Activated effector memory CD4-positive, alpha-beta T cell treated with Interleukin-2 at 50 U/mL for 16 hours (primary cell): ENCODE measurements around the gene GHSR.

Source experiments
- DNase-seq: peaks from one replicate; pipeline ENCODE4 v3.0.0-alpha.2; 2020

Gene GHSR

DNA sequence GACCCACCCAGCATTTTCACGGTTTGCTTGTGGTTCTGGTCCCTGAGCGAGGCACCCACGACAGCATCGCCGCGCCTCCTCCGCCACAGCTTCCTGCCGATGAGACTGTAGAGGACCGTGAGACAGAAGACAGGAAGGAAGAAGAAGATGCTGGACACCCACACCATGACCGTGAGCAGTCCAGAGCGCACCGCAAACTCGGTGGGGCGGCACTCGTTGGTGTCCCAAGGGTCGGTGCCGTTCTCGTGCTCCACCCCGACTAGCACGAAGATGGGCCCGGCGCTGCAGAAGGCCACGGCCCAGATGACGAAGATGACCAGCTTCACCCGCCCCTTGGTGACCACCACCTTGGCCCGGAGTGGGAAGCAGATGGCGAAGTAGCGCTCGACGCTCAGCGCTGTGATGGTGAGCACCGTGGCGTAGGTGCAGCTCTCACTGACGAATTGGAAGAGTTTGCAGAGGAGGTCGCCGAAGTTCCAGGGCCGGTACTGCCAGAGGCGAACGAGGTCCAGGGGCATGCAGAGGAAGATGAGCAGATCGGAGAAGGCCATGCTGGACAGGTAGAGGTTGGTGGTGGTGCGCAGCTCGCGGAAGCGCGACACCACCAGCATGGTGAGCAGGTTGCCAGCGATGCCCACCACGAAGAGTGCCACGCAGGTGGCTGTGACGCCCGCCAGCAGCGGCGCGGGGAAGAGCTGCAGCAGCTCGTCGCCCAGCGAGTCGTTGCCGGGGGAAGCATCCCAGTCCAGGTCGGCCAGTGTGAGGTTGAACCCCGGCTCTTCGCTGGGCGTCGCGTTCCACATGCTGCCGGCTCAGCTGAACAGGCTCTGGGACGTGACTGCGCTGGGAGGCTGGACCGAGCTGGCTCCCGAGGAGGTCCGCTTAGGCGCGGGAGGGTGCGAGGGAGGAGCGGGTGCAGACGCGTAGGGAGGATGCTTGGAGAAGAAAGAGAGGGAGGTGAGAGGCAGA lies at the start of gene GHSR:
Gene GHSR, minus strand, starts transcription at position 846 of the 969 bp plus-strand sequence. Its CDS starts 43 bp downstream, at position 803.
- DNase-seq = no peak

DNA sequence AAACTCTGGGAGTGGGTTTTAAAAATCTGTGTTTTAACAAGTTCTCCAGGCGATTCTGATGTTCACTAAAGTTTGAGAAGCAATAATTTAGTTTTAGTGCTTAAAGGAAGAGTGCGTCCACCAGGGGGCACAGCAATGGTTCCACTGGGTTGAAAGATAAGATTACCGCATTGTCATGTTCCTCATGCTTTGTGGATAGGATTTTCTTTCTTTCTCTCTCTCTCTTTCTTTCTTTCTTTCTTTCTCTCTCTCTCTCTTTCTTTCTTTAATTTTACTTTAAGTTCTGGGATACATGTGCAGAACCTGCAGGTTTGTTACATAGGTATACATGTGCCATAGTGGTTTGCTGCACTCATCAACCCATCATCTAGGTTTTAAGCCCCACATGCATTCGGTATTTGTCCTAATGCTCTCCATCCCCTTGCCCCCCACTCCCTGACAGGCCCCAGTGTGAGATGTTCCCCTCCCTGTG lies 42.0 kb upstream of the GHSR start:
- peak; percentile 59 for DNase-seq

DNA sequence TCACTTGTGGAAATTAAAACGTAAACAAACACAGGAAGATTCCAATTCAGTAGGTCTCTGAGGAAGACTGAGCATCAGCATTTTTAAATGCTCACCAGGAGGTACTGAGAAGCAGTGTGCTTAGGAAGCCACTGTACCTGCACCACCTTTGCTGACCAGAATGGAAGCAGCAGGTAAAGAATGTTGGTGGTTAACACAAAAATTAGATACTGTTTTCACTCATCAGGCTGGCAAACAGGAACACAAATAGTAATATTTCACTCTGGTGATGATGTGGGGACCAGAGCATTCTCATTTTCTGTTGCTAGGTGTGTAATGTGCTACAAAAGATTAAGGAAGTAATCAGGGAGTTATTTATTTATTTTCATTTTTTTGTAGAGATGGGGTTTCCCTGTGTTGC lies 29.9 kb upstream of the GHSR start:
- no peak for DNase-seq

- DNase-seq = no peak
Observed at GRCh38 chr3:172476347-172476746, 28.1 kb upstream of the GHSR start.

GRCh38 chr3:172475703-172476102 lies 27.4 kb upstream of the GHSR start:
- DNase-seq = no peak

GRCh38 chr3:172471903-172472302 lies 23.6 kb upstream of the GHSR start:
- DNase-seq = no peak

- no peak for DNase-seq
Observed at GRCh38 chr3:172470588-172470987, 22.3 kb upstream of the GHSR start.

GRCh38 chr3:172467170-172467824 lies 19.0 kb upstream of the GHSR start:
- DNase-seq = no peak

DNA sequence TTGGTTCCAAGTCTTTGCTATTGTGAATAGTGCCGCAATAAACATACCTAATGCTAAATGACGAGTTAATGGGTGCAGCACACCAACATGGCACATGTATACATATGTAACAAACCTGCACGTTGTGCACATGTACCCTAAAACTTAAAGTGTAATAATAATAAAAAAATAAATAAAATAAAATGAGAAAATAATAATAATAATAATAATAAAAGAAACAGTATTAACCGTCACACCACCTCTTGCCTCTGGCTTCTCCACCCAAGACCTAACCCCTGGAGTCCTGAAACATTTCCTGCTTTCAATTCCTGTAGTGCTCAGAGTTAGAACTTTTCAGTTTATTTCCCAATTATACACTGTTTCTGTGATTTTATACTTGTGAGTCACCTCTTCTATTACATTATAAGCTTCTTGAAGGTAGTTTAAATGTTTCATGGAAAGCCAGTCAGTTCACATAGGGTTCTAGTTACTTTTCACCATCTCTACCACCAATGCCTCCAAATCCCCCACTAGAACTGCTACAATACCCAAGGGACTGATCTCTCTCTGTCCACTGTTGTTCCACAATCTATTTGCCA lies 18.4 kb upstream of the GHSR start:
- no peak for DNase-seq

DNA sequence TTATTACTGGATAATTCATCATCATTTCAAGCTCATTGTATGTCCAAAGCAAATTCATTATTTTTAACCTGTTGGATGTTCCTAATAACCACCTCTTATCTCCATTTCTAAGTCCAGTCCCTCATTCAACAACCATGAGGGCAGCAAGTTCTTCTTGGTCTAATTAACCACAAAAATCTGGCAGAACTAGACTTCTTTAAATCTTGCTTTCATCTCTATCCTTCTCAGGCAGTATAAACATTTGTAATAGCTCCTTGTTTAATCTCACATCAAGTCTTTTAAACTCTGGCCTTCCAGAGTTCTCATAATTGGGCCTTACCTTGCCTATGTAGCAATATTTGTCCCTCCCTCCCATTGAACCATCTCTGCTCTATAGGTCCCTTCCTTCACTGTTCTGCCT lies 17.0 kb upstream of the GHSR start:
- no peak for DNase-seq

- DNase-seq = no peak
Observed at GRCh38 chr3:172464306-172464705, 16.1 kb upstream of the GHSR start.

GRCh38 chr3:172461530-172462138 lies 13.4 kb upstream of the GHSR start:
- DNase-seq = no peak

GRCh38 chr3:172456404-172456803 lies 8.1 kb upstream of the GHSR start:
- no peak for DNase-seq

DNA sequence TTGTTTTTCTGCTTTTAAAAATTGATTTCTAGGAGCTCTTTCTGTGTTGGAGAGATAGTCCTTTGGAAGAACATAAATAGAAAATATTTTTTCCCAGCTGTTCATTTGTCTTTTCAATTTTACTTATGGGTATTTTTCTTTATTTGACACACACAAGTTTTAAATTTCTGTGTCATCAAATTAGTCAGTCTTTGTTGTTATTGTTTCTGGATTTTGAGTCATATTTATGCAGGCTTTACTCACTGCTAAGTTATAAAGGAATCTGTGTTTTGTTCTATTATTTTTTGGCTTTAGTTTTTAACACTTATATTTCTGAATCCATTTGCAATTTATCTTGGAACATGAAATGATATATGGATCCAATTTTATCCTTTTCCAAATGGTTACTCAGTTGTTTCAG lies 5.9 kb upstream of the GHSR start:
- DNase-seq = no peak

DNA sequence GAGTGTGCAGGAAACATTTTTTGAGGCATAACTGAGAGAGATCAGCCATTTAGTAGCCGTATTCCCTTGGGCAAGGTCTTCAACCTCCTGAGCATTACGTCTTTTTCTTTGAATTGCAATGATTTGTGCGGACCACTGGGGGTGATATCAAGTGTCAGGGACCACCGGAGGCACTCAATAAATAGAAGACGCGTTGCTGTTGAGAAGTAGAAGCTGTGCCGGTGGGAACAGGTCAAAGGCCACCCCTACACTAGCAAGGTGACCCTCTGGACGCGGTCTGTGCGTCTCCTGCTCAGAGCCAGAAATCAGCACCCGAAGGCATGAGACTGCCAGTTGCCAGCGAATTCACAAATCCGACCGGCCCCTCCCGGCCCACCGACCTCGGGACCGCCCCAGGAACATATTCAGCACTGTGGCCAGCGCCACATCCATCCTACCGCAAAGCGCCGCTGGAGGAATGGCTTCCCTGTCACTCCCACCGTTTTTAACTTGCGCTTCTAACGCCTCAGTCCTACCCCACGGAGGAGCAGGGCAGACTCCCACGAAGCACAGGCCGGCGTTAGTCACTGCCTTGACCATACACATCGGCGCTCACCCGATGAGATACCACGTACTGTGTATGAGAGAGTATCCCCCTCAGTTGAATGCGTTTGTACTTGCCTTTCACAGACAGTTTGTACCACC lies 1.4 kb upstream of the GHSR start:
- DNase-seq = no peak

DNA sequence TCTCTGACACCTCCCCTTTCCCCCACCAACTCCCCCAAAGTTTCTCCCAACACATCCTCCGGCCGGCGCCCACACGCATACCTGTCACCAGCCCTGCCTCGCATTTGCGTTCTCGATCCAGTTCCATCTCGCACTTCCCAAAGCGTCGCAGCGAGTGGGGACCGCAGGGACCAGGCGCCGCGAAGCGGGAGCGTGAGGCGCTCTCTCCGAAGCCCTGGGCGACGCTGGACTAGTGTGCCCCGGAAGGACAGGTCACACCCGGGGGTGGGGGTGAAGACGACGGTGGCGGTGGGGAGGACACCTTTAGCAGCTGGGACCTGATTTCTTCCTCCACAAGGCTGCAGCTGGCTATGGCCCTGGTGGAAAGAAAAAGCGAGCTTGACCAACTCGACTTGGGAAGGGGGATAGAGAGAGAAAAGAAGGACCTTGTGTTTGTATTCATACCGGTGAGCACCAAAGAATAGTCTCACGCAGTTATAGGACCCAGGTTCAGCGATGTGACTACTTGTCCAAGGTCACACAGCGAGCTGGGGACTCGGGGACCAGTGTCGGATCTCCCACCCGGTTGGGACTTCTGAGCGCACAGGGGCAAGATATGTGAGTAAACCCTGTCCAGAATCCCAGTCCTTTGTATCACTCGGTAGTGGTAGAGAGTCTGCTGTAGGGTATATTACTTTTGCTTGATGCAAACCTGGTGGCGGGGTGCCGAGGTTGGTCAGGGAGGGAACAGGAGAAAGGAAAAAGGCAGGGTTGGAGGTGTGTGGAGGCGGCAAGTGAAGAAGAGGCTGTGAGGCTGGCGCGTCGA lies 607 bp upstream of the GHSR start:
- DNase-seq = no peak

DNA sequence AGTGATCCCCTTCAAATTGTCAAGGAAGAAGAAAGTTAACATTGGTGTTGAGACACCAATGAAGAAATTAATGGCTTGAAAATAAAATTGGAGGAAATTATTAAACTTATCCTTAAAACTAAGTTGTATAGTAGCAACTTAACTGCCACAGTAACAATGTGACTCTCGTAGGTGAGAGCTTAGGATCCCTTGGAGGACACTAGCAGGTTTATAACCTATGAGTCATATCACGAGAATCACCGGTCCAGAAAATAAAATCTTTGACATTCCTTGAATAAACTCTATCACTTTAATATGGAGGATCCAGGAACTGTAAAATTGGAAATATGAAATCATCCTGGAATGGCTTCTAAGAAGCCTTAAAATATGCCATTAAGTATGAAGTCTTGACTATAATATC lies 2.1 kb downstream of the GHSR start:
- no peak for DNase-seq

- DNase-seq = no peak
Observed at GRCh38 chr3:172444821-172445220, 3.4 kb downstream of the GHSR start.

DNA sequence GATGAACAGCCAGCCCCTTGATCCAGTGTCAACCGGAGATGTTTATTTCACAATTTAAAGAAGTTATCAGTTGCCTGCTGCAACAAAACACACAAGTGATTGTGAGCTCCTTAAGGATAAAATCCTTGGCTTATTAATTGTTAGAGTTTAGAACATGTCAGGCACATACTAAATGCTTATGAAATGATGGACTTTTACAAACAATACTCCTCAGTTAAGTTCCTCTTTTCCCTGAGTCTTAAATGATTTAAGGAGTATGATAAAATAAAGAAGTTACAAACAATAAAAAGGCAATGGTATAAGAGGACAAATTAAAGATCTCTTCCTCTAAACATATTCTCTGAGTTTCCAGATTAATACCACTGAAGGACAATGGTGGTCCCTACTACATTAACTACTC lies 5.7 kb downstream of the GHSR start:
- DNase-seq = no peak

DNA sequence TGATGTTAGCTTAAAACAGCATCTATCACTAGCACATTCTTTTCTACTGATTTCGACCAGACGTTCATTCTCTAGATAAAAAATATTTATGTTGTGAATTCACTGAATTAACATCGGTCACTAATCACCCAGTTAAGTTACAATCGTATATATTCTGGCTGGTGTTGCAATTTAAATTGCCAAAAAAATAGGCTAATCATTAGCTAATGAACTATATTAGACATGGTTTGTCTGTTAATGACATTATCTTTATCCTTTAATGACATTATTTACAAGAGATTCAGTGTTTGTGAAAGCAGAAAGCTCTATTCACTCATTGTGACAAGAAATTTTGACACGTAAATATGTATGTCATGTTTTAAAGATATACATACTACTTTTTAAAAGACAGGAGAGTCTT lies 6.7 kb downstream of the GHSR start:
- no peak for DNase-seq

- no peak for DNase-seq
Observed at GRCh38 chr3:172438186-172438585, 10.1 kb downstream of the GHSR start.

GRCh38 chr3:172437713-172438112 lies 10.5 kb downstream of the GHSR start:
- DNase-seq = no peak
